Psoas muscle (tissue), 8 donors: ENCODE data around the gene ABLIM2. TPM values are rescaled to one million over a fixed set of nuclear protein-coding genes. Genes with fewer than 3 reads are reported as not detected.

ENCODE experiments used
- ATAC-seq, 4 donors: fragments of 200-7000 bp; cut with Tn5 transposase; one replicate each; pipeline ENCODE4 v1.9.1; 2020; ENCODE audit warnings: moderate library complexity in 3 of 4, mild to moderate bottlenecking in 2 of 4
- DNase-seq, 2 donors: peaks; one replicate each; pipeline ENCODE4 v3.0.0-alpha.2; 2020
- H3K27ac ChIP-seq: fragments of 200-600 bp; one replicate; pipeline ENCODE4 v1.8.0; 2022
- H3K27me3 ChIP-seq, 3 donors: fragments of 200-600 bp in 1 of 3; one replicate each; pipeline versions ENCODE4 v1.6.1 to v1.8.0; 2013 to 2022; ENCODE audit warnings: low read length in 2 of 3, mild to moderate bottlenecking in 2 of 3, moderate library complexity in 1 of 3; ENCODE audit not compliant: insufficient read depth in 3 of 3
- H3K36me3 ChIP-seq, 2 donors: fragments of 200-600 bp in 1 of 2; one replicate each; pipeline versions ENCODE4 v1.6.1 to v1.8.0; 2013 to 2022; ENCODE audit warnings: low read depth in 1 of 2, mild to moderate bottlenecking in 1 of 2, moderate library complexity in 1 of 2; ENCODE audit not compliant: insufficient read depth in 1 of 2
- H3K4me1 ChIP-seq: fragments of 200-600 bp; one replicate; pipeline ENCODE4 v1.8.0; 2022
- H3K4me3 ChIP-seq: fragments of 200-600 bp; one replicate; pipeline ENCODE4 v1.8.0; 2022; ENCODE audit warnings: mild to moderate bottlenecking
- H3K9me3 ChIP-seq: fragments of 200-600 bp; one replicate; pipeline ENCODE4 v1.8.0; 2022
- CTCF ChIP-seq: fragments of 200-600 bp; IDR thresholded peaks from one replicate; pipeline ENCODE4 v1.8.0; 2022; ENCODE audit warnings: antibody characterized with exemption
- WGBS, 3 donors: extraction: QIAGEN DNeasy Blood & Tissue Kit; methylation state at CpG; one replicate each; pipeline versions ENCODE4 v1.1.6 to v1.1.7; 2013; 5-methylcytosine and 5-hydroxymethylcytosine counted together
- intact Hi-C, 2 donors: fragments of 100-400 bp; cut with DNase I; formaldehyde crosslinking; loops; one replicate each; pipeline versions ENCODE4 v1.11.0 to v1.14.2; 2022
- polyA plus RNA-seq, 3 donors: library from polyadenylated mRNA; stranded (reverse); fragments of 200-250 nt; gene quantifications; one replicate each; pipeline ENCODE4 v1.2.3, GENCODE V29; 2013
- total RNA-seq, 4 donors: library from RNA; stranded (reverse); fragmentation: NEBNext Ultra II Directional in 2 of 4; extraction: Animal tissue kit (Norgen Biotek cat#: 25700) in 2 of 4; gene quantifications; one replicate each; pipeline versions ENCODE4 v1.2.1 to v1.2.4, GENCODE V29; 2021 to 2023
- donor health status: healthy with polysubstance abuse.
- donor health status: DM: no; HTN: no; CAD: no; lungs with moderate emphysema.
- donor health status: Bipolar disorder and iron deficiency.
- donor health status: healthy.
- donor health status: DM: yes; HTN: yes; CAD: no.
- donor health status: DM: no; HTN: no; CAD: no.
- donor health status: DM: no; HTN: no; CAD: no.
- donor health status: DM: yes; HTN: yes; CAD: no.

The ABLIM2 gene
- total and polyA plus RNA-seq, 7 donors = 82.2 to 956 (median 292) TPM

DNA sequence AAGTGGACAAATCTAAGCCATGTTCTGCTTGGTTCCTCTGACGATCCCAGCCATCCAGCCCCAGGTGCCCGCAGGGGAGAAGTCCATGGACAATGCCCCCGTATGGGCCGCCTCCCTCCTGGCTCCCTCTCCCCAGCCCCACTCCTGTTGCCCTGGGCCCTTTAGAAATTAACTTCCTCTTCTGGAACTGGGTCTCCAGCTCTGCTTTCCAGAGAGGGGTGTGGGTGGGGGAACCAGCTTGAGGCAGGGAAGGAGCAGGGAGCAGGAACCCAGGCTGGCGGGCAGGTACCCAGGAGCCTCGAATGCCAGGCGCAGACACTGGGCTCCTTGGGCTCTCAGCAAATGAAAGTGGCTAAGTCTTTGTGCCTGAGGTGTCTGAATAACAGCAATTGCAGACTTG, 12.7 kb upstream of the ABLIM2 start:
- intact Hi-C loops = no loop called here
- Histone ChIP-seq H3K36me3 (no peaks in the 10 kb centered on the region), H3K4me3 (no peak overlapping the region), H3K27me3 (no peaks in the 10 kb centered on the region), H3K27ac (no peak overlapping the region), H3K9me3 (peaks cover 8% of the 10 kb centered on the region), H3K4me1 (peaks cover 47% of the 10 kb centered on the region)
- ATAC-seq (no peak), DNase-seq (no peak)
- no peak for TF ChIP-seq CTCF
- WGBS, 3 donors = 81 to 96% (median 94%) methylated on average over 7 of the region's 7 CpGs

- peaks cover 53% of the 10 kb centered on the region for H3K4me1 ChIP-seq
- DNase-seq (no peak), ATAC-seq (no peak)
- H3K36me3 ChIP-seq = no peaks in the 10 kb centered on the region
- 94 to 97% (median 96%) methylated on average over 10 to 11 of the region's 11 CpGs for WGBS, 3 donors
- TF ChIP-seq CTCF = no peak
- peak overlapping the region; percentile 97 for H3K27ac ChIP-seq
- no peaks in the 10 kb centered on the region for H3K27me3 ChIP-seq
- peaks cover 8% of the 10 kb centered on the region for H3K9me3 ChIP-seq
- intact Hi-C loops = no loop called here
- no peak overlapping the region for H3K4me3 ChIP-seq
Observed at GRCh38 chr4:8170341-8170740, 11.7 kb upstream of the ABLIM2 start.

DNA sequence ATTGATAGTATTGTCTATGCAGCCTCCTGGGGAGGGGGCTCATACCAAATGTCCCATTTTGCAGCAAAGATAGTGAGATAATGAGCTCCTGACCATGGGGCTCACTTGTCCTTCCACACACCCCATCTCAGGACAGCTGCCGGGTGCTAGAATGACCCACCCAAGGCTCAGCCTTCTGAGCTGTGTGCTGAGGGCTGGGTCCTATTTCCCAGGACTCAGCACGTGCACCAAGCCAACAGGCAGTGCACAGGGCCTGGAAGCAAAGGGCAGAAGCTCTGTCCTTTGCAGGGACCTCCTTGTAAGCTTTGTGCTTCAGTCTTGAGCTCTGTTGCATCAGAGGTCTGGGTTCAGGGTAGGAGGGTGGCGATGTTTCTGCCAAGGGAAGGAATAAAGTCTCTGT, 11.2 kb upstream of the ABLIM2 start:
- ATAC-seq (peak in 2 of 4 donors; percentile 6 to 12), DNase-seq (peak in 1 of 2 donors; percentile 57)
- peaks cover 8% of the 10 kb centered on the region for H3K9me3 ChIP-seq
- H3K27ac ChIP-seq = peak overlapping the region; percentile 97
- peaks cover 58% of the 10 kb centered on the region for H3K4me1 ChIP-seq
- H3K4me3 ChIP-seq = no peak overlapping the region
- H3K36me3 ChIP-seq = no peaks in the 10 kb centered on the region
- no peaks in the 10 kb centered on the region for H3K27me3 ChIP-seq
- WGBS, 3 donors = 54 to 86% (median 57%) methylated on average over 3 of the region's 3 CpGs
- intact Hi-C loops = loop anchor here in 1 of 2 donors (5.0 kb wide), 1 partner anchor 67 kb away; no protein-coding TSS in a partner anchor
- no peak for TF ChIP-seq CTCF

- H3K27ac ChIP-seq = peak overlapping the region; percentile 97
- no peak for TF ChIP-seq CTCF
Observed at GRCh38 chr4:8168832-8169598, 10.4 kb upstream of the ABLIM2 start.

More at GRCh38 chr4:8168832-8169598, 10.4 kb upstream of the ABLIM2 start:
- Histone ChIP-seq H3K36me3 (no peaks in the 10 kb centered on the region), H3K27me3 (no peaks in the 10 kb centered on the region), H3K4me3 (no peak overlapping the region), H3K4me1 (peaks cover 63% of the 10 kb centered on the region), H3K9me3 (peaks cover 8% of the 10 kb centered on the region)
- ATAC-seq (peak; percentile 51 to 67 (median 57)), DNase-seq (peak in 1 of 2 donors; percentile 79)
- 28 to 37% (median 33%) methylated on average over 5 of the region's 5 CpGs for WGBS, 3 donors
- intact Hi-C loops = loop anchor here in 1 of 2 donors (5.0 kb wide), 1 partner anchor 67 kb away; no protein-coding TSS in a partner anchor
